ENCODE results near the gene ZCCHC2.

Gene ZCCHC2

DNA sequence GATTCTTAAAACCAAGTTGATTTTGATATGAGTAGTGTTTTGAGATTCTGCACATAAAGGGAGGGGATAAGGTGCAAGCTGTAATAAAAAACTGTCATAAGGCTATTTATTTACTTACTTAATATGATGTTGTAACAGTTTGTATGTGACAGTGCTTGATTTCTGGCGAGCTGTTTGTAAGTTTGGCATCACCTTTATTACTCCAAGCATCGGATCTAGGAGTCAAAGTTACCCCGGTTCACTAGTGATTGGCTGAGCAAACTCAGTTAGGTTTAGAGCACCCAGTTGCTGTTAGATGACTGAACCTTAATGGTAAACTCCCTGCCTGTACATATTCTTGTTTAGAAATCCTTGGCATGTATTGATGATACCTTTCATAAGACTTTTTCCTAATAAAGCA lies 16.1 kb downstream of the ZCCHC2 start:
- DNase-seq (ENCODE audit: low read depth), result no peak

DNA sequence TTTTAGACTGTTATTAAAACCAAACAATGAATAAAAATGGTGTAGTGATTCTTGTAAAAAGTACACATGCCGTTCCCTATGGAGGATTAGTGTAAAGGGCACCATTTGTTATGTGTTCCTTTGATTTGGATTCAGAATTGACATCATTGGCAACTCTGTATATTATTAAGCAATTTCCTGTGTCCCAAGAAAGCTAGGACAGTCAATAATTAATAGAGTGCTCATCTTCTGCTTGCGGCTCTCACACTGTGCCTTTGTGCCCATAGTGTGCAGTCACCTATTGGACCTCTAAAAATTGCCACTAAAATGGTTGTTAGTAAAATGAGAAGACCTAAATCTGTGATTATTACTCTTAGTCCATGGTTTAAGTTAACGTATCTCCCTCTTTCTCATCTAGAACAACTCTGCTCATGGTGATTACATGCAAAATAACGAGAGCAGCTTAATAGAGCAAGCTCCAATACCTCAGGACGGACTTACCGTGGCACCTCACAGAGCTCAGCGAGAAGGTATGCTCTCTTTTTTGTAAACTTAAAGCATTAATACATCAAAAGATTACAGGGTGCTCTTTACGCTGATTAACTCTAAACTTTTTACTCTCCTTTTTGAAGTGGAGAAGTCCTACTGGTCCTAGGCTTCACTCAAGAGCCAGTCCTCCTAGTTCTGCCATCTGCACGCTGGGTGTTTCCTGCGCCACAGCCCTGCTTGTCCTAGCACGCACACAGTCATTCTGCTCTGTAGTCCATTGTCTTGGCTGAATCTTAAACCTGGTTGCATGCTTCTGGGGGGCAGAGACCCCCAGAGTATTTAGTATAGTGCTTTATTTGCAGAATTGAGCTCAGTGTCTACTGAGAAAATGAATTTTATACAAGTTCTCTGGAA lies 16.7 kb downstream of the ZCCHC2 start:
- DNase-seq (ENCODE audit: low read depth), result no peak

DNA sequence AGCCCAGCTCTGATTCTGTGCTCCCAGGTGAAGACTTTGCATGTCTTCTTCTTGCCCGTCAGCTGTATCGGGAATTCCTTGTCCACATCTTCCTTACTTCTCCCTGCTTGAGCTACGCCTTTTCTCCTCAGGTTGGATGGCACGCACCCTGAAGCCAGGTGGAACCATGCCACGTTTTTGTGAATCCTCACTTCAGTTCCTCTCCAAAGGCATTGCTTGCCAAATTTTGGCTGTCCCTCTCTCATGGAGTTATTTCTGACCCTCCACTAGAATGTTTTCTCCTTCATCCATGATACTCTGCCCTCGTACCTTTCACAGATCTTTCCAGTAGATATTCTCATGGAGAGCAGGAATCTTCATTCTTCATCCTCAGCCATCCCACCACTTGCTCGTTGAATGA lies 20.2 kb downstream of the ZCCHC2 start:
- DNase-seq (ENCODE audit: low read depth), result no peak

DNA sequence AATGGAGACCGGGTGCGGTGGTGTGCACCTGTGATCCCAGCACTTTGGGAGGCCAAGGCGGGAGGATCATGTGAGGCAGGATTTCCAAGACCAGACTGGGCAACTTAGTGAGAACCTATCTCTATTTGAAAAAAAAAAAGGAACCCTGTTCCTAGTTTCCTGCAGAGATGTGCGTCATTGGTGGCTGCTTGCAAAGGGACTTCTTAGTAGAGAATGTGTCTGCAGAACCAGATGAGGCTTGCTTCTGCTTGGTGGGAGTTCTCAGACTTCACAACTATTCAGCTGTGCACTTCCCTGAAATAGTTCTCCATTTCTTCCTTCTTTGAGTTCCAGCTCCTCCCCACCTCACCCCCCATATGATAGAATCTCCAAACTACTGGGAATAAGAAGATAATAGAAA lies 22.3 kb downstream of the ZCCHC2 start:
- no peak for DNase-seq (ENCODE audit: low read depth)

DNA sequence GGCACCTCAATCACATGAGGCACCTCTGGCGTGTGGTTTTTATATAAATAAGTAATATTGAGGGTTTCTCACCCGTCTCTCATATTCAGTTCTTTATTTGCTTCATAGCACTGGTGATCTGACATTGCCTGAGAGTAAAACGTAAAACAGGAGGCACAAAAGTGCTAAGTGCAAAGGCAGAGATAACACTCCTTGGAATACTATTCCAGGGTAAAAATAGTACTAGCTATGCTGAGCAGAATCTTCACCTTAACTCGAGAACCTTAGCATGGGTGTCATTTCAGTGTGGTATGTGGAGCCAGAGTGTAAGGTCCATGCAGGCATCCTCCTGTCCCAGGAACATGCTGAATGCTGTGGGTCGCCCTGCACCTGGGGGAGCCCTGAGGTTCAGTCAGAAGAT lies 26.9 kb downstream of the ZCCHC2 start:
- DNase-seq (ENCODE audit: low read depth), result no peak

DNA sequence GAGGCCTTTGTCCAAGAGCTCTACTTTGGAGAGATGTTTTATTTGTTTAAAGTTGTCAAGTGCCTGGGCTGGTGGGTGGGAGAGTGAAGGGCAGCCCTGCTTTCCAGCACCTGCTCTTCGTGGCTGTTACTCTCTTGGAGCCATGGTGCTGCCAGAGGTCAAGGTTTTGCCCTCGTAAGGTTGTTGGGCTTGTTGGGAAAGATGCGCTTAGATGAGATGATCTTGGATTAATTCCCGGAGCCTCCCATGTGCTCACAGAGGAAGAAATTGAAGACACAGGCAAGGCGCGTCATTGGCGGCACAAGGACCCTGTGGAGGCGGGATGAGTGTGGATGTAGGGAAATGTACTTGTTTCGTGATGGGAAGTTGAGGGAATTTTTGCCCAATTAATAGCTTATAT lies 27.9 kb downstream of the ZCCHC2 start:
- DNase-seq (ENCODE audit: low read depth), result no peak

DNA sequence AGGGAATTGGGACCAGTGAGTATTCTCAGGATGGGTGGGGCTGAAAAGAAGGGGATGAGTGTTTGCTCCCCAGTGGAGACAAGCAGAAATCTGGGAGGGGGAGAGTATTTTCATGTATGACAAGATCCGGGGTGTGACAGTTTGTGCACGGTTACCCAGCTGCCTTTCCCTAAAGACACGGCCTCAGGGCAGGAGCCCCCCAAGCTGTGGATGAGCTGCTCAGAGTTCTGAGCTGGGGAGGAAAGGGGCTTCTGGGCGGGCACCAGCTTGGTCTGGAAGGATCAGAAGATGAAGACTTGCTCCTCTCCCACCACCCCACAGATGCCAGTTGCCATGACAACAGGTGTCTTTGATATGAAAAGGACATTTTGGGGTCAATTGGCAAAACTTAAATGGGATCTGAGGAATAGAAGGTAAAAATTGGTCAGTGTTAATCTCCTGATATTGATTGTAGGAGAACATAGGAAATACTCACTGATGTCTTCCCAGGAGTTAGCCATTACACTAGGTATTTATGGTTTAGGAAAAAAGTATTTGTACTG lies 29.2 kb downstream of the ZCCHC2 start:
- DNase-seq (ENCODE audit: low read depth), result no peak

DNA sequence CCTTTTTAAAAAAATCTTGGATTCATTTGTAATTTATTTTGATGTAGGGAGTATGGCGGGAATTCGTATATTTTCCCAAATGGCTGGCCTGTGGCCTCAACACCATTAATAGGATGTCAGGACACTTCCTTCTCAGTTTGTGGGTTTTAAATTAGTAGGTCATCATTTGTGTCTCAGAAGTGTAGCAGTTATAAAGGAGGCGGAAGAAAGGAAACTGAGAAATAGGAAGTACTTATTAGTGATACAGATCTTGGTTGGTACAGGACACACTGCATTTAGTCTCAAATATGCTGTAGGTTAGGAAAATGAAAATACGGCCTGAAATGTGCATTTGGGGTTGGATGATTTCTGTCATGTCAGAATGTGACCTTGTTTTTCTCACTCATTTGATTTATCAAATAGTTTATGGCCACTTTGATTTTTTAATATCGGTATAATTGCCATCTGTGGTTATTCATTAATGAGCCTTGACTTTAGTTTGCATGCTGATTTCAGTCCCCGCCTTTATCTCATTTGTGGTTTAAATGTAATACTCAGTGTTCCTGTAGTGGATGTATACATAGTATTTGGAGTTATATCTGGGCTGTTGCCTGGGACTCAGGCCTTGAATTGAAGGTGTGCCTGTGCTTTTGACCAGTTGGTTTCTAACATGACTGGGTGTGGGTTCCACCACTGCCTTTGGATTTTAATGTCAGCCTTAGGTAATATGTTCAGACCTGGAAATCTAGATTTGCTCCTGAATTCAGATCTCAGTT lies 31.4 kb downstream of the ZCCHC2 start:
- no peak for DNase-seq (ENCODE audit: low read depth)

DNA sequence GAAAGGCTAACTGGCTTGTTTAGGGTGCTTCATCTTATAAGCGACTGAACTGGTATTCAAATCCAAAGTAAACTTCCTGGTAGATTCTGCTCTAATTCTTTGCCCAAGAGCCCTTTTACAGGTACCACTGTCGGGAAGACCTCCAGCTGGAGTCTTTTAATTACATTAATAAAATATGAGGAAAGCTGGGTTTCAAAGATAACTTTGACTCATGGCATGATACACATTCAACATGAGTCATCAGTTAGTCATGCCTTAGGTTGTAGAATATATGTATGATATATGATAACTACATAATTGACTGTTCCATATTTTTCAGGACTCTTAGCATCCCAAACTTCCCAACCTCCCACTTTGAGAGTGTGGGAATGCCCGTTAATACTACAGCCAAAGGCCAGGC lies 32.3 kb downstream of the ZCCHC2 start:
- DNase-seq (ENCODE audit: low read depth), result no peak

DNA sequence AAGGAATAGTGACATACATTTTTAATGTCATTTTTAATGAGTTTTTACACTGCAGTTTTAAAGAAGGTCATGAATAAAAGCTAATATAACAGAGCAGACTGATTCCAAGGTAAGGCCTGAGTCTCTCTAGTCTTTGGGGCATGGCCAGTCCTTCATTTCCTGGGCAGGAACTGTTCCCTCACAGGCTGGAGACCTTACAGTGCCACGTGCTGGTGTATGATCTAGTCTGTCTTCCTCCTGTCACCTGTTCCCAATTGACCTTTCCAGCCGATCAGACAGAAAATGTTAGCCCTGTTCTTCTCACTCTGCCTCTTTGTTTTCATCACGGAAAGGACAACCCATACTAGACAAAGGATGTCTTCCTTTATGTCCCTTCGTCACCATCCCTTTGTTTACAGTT lies 33.6 kb downstream of the ZCCHC2 start:
- DNase-seq (ENCODE audit: low read depth), result no peak

DNA sequence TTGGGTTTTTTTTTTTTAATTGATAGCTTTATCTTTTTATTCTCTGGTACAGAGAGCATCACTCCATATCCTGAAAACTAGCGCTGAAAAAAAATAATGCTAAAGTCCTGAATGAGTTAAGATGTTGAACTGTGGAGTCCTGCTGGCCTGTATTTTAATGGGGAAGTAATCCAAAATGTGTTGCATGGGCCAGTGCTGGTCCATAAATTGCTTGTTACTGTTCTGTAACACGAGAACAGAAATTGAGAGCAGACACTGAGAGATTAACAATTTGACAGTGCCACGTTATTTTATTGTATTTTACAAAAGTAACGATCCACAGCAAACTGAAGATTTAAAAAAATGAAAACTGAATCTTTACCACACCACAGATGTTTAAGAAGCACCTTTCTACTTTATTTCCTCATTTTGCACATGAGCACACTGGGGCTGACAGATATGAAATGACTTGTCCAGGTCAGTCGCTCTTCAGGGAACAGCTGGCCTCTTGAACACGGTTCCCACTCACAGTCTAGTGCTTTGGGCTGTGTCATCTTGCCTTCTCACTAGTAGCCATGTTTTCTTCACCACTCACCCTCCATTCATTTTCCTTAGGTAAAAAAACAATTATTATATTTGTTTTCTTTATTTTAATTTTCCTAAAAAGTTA lies 35.3 kb downstream of the ZCCHC2 start:
- no peak for DNase-seq (ENCODE audit: low read depth)

DNA sequence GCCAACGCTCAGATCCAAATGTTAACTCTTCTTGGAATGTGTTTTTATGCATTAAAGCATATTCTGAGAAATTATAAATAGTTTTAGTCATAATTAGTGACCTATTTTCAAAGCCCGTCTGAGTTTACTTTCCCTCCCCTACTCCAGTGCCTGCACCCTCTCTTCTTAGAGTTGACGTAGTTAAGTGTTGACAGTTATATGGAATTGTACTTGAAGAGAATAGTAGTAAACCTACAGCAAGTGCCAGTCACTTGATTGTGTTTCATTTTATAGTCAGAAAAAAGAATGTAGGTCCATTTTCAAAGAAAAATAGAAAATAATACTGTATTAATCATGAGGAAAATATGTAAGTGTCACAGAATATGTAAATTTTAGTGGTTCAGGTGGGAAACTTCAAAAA lies 41.2 kb downstream of the ZCCHC2 start:
- no peak for DNase-seq (ENCODE audit: low read depth)

DNA sequence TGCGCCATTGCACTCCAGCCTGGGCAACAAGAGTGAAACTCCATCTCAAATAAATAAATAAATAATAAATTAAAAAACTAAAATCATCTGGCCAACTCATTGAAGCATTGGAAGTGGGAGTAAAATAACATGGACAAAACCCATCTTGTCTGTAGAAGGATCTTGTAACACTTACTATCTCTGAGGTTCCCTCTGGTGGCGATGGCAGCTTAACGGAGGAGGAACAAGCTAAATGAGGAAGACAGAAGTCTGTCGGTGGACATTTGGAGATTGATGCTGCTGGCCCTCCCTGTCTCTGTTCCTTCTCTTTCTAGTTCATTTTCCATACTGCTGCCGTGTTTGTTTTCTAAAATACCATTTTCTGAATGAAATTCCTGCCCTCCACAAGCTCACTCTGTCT lies 43.4 kb downstream of the ZCCHC2 start:
- no peak for DNase-seq (ENCODE audit: low read depth)

DNA sequence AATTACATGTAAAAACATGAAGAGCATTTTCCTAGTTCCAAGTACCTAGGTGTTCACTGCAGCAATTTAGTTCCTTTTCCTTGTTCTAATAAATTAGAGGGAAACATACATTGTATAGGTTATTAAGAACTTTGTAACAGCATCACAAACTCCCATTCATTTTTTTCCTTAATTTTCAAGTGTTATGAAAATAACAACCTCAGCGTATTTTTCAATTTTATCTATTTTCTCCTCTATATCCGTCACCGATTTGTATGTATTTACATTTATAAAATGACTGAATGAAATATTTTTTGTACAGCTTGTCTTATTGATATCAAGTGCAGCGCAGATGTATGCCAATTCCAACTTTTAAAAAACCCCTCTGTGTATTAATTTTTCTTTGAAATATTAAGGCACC lies 44.0 kb downstream of the ZCCHC2 start:
- no peak for DNase-seq (ENCODE audit: low read depth)

DNA sequence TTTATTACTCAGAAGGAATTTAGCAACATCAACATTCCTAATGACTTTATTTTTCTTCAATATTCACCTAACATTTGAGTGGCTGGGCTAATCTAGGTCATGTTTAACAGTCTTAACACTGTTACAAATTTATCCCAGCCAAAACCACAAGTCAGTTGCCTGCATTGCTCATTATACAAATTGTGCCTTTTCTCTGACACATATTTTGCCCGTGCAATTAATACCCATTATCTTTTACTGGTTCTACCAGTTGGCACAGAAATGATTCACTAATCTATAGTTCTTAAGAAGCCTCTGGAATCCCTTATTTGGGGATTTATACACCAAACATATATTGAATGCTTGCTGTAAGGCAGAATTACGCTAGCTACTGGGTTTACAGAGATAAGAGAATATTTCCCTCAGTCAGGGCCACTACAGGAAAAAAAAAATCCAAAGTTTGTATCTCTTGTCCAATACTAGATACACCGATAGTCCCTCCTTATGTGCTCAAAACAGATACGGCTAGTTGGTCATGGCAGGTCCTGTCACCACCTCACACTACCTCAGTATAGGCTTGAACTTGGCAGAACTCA lies 46.3 kb downstream of the ZCCHC2 start:
- DNase-seq (ENCODE audit: low read depth), result no peak

DNA sequence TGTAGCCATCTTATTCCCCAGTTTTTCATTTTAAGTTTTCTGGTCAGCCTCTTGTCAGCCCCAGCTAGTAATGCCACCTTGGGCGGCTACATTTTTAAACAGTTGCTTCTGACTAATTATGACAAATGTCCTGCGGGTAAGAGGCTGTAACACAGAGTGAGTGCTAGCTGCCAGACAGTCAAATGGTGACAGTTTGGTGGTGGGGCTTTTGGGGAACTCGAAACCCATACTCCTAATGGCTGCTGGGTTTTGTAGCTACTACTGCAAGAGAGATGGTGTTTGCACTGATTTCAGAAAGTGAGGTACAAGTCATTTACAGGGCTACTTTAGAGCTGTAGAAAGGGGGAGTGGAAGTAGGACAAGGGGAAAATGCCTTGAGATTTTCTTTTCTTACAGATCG lies 48.2 kb downstream of the ZCCHC2 start:
- DNase-seq (ENCODE audit: low read depth), result no peak

DNA sequence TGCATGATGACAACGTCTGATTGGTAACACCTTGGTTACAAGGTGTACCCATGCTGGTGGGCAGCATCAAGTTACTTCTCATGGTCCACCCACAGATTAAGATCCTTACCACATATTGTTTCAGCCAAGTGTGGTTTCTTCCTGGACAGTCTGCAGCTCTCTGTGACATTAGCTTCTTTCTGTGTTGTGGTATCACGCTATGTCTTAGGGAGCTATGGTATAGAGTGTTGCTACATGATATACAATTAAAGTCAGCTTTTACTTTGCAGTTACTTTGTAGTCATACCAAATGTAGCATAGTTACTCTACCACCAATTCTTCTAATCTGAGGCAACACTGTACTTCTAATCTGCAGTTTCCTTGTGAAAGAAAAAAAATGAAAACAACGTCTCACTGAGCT lies 48.8 kb downstream of the ZCCHC2 start:
- DNase-seq (ENCODE audit: low read depth), result no peak

DNA sequence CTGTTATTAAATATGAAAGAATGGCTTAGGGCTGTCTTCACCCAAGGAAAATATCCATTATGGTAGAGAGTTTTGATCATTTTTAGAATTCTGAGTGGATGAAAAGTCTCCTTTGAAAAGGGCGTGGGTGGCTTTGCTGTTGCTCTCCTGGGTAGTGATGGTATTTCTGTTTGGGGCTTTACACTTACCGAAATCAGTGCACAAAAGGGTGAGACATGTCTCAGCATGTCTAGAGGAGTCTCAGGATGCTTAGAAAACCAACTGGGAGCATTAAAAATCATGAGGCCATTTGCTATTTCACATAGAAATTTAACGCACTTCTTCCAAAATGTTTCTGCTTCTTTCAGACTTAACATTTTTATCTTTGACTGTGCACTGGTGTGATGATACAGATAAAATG lies 49.6 kb downstream of the ZCCHC2 start:
- DNase-seq (ENCODE audit: low read depth), result no peak

DNA sequence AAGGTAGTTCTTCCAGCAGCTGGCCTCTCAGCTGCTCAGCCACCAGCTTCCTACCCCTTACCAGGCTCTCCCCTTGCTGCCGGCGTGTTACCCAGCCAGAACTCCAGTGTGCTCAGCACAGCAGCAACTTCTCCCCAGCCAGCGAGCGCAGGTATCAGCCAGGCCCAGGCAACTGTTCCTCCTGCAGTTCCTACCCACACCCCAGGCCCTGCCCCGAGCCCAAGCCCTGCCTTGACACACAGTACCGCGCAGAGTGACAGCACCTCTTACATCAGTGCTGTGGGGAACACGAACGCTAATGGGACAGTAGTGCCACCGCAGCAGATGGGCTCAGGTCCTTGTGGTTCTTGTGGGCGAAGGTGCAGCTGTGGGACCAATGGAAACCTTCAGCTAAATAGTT lies 52.0 kb downstream of the ZCCHC2 start:
- no peak for DNase-seq (ENCODE audit: low read depth)

DNA sequence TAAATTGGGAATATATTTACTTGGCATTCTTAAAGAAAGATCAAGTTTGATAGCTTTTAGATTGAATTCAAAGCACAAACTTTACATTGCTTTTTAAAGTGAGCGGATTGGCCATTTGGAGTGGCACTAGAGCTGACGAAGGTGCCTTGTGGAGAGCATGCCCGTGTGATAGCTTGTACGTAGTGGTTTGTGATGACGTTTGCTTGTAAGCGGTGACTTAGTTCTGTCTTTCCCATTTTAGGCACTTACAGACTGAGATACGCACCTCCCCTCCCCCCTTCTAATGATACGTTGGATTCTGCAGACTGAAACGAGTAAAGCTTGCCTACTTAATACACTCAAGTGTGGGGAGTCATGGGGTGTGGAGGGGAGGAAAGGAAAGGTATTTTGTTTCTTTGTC lies 53.4 kb downstream of the ZCCHC2 start:
- DNase-seq (ENCODE audit: low read depth), result no peak

DNA sequence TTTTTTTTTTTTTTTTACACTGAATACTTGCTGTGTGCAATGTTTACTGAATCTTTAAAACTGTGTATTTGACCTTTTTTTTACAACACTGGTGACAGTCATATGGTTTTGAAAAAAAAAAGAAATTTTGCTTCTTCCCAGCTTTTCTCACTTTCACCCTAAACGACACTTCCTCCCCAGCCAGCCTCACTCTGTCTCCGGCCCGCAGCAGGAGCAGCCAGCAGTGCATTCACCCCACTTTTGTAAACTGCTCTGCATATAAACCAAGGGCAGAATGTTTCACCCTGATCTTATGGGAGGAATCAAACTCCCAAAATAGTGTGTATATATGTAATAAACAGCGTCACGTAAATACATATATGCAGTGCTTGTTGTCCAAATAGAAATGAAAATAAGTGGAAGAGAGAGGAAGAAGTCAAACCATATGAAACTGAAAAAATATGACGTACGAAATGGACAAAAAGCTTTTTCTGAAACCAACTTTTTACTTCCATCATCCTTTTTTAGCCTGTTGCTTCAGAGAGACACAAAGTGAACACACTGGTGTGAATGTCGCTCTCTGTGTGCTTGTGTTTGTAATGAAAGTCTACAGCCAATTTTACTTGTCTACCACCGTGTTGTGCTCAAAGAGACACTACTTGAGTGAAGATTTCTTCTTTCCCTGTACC lies 54.2 kb downstream of the ZCCHC2 start:
- no peak for DNase-seq (ENCODE audit: low read depth)

DNA sequence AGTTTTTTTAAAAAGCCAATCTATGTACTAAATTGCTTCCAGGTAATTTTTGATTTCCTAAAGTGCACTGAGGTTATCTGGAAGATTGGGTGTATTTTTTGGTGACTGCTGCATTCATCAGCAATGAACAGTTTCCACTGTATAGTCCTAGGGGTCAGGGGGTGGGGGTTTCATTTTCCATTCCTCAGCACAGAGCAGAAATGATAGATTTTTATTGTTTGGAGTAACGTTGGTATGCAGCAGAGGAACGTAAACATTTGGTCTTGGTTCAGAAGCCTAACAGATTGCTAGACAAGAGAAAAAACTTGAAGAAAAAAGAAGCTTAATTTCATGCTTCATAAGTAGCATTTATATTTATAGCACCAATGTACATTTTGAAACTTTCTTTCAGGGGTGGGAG lies 54.9 kb downstream of the ZCCHC2 start:
- no peak for DNase-seq (ENCODE audit: low read depth)
